ENCODE data around the gene GRM7.
A peak's percentile ranks its signal among the peaks of the same experiment; 100 is the strongest.

GRM7 gene

GRCh38 chr3:7518026-7518425 lies 657.1 kb downstream of the GRM7 start:
- DNase-seq: no peak

GRCh38 chr3:7518456-7518855 lies 657.5 kb downstream of the GRM7 start:
- peak; percentile 12 for DNase-seq

- no peak for DNase-seq
Observed at GRCh38 chr3:7520059-7520458, 659.1 kb downstream of the GRM7 start.

GRCh38 chr3:7520593-7520992 lies 659.7 kb downstream of the GRM7 start:
- DNase-seq: no peak

- peak; percentile 46 for DNase-seq
Observed at GRCh38 chr3:7536510-7536909, 675.6 kb downstream of the GRM7 start.

GRCh38 chr3:7536921-7537320 lies 676.0 kb downstream of the GRM7 start:
- DNase-seq: peak; percentile 46

GRCh38 chr3:7543294-7543880 lies 682.5 kb downstream of the GRM7 start:
- peak; percentile 12 for DNase-seq

GRCh38 chr3:7545334-7545733 lies 684.4 kb downstream of the GRM7 start:
- no peak for DNase-seq

- DNase-seq: no peak
Observed at GRCh38 chr3:7546253-7546652, 685.3 kb downstream of the GRM7 start.

- DNase-seq: no peak
Observed at GRCh38 chr3:7547826-7548225, 686.9 kb downstream of the GRM7 start.

- no peak for DNase-seq
Observed at GRCh38 chr3:7562892-7563291, 702.0 kb downstream of the GRM7 start.

- no peak for DNase-seq
Observed at GRCh38 chr3:7565574-7565973, 704.7 kb downstream of the GRM7 start.

GRCh38 chr3:7567160-7567559 lies 706.2 kb downstream of the GRM7 start:
- no peak for DNase-seq

- DNase-seq: no peak
Observed at GRCh38 chr3:7568526-7569184, 707.7 kb downstream of the GRM7 start.

GRCh38 chr3:7573330-7573729 lies 712.4 kb downstream of the GRM7 start:
- no peak for DNase-seq

GRCh38 chr3:7574435-7574834 lies 713.5 kb downstream of the GRM7 start:
- no peak for DNase-seq

- no peak for DNase-seq
Observed at GRCh38 chr3:7576071-7576470, 715.2 kb downstream of the GRM7 start.

GRCh38 chr3:7576506-7576905 lies 715.6 kb downstream of the GRM7 start:
- no peak for DNase-seq

GRCh38 chr3:7577513-7577912 lies 716.6 kb downstream of the GRM7 start:
- no peak for DNase-seq

GRCh38 chr3:7581831-7582230 lies 720.9 kb downstream of the GRM7 start:
- DNase-seq: no peak

- no peak for DNase-seq
Observed at GRCh38 chr3:7585052-7585451, 724.1 kb downstream of the GRM7 start.

- DNase-seq: no peak
Observed at GRCh38 chr3:7588236-7588635, 727.3 kb downstream of the GRM7 start.

GRCh38 chr3:7589526-7589925 lies 728.6 kb downstream of the GRM7 start:
- DNase-seq: no peak

GRCh38 chr3:7602297-7602696 lies 741.4 kb downstream of the GRM7 start:
- DNase-seq: no peak

GRCh38 chr3:7607083-7607482 lies 746.2 kb downstream of the GRM7 start:
- DNase-seq: no peak

Measured in NCI-H510A treated with DMSO at 0.1 percent for 48 hours (cell line).